Erythroblast (primary cell): ENCODE data around the gene IP6K3.

Experiments used
- GATA1 ChIP-seq: IDR thresholded peaks from 2 replicates; pipeline ENCODE4 v1.6.1; 2011; ENCODE audit warnings: low read depth, mild to moderate bottlenecking, control low read depth, low read length, moderate library complexity
- POLR2A ChIP-seq: IDR thresholded peaks from 2 replicates; pipeline ENCODE4 v1.6.1; 2011; ENCODE audit warnings: mild to moderate bottlenecking, low read length

- TF ChIP-seq POLR2A (no peak), GATA1 (no peak)
These were observed 40.0 kb upstream of the IP6K3 start for GRCh38 chr6:33786736-33787135.
